GM12892 (cell line): ENCODE results near the gene SLC6A9.

Source experiments
- POLR2A ChIP-seq: IDR thresholded peaks from 2 replicates; pipeline ENCODE4 v1.6.1; 2011; ENCODE audit warnings: low read depth, low read length, control low read depth
- POLR2AphosphoS5 ChIP-seq: IDR thresholded peaks from 2 replicates; pipeline ENCODE4 v1.6.1; 2011; ENCODE audit warnings: low read depth, low read length, control low read depth

GRCh38 chr1:44059212-44059611 lies 27.9 kb upstream of the SLC6A9 start:
- no peak for TF ChIP-seq POLR2A
- no peak for TF ChIP-seq POLR2AphosphoS5
